ACC112 (cell line): ENCODE data around the gene ANXA11.
"Not testable (repeated sequence)": the region's sequence is repeated elsewhere in the genome, so short reads cannot be mapped to it uniquely, and the experiment has no call there.

Experiments
- H2AFZ ChIP-seq: fragments of 200-600 bp; sonication (generic); one replicate; pipeline ENCODE4 v1.6.0; 2017; ENCODE audit warnings: antibody characterized with exemption, low read length; ENCODE audit not compliant: unreplicated experiment
- H3K27ac ChIP-seq: fragments of 200-600 bp; sonication (generic); 2 replicates; pipeline ENCODE4 v1.5.1; 2014; ENCODE audit warnings: low read depth, mild to moderate bottlenecking, antibody characterized with exemption, low read length, moderate library complexity
- H3K27me3 ChIP-seq: fragments of 200-600 bp; sonication (generic); 2 replicates; pipeline ENCODE4 v1.6.1; 2014; ENCODE audit warnings: mild to moderate bottlenecking, antibody characterized with exemption, low read length, moderate library complexity, mixed read lengths; ENCODE audit not compliant: insufficient read depth
- H3K36me3 ChIP-seq: fragments of 200-600 bp; sonication (generic); 2 replicates; pipeline ENCODE4 v1.6.1; 2016; ENCODE audit warnings: mild to moderate bottlenecking, antibody characterized with exemption, low read length, moderate library complexity, mixed read lengths; ENCODE audit not compliant: insufficient read depth
- H3K4me1 ChIP-seq: fragments of 200-600 bp; sonication (generic); one replicate; pipeline ENCODE4 v1.6.1; 2016; ENCODE audit warnings: low read length, mixed read lengths; ENCODE audit not compliant: insufficient read depth, unreplicated experiment, control insufficient read depth
- H3K4me3 ChIP-seq: fragments of 200-600 bp; sonication (generic); 2 replicates; pipeline ENCODE4 v1.5.1; 2014; ENCODE audit warnings: mild to moderate bottlenecking, low read depth, low read length
- H3K79me2 ChIP-seq: fragments of 200-600 bp; sonication (generic); one replicate; pipeline ENCODE4 v1.6.0; 2016; ENCODE audit warnings: low read length; ENCODE audit not compliant: control insufficient read depth, unreplicated experiment, insufficient read depth

Gene ANXA11

DNA sequence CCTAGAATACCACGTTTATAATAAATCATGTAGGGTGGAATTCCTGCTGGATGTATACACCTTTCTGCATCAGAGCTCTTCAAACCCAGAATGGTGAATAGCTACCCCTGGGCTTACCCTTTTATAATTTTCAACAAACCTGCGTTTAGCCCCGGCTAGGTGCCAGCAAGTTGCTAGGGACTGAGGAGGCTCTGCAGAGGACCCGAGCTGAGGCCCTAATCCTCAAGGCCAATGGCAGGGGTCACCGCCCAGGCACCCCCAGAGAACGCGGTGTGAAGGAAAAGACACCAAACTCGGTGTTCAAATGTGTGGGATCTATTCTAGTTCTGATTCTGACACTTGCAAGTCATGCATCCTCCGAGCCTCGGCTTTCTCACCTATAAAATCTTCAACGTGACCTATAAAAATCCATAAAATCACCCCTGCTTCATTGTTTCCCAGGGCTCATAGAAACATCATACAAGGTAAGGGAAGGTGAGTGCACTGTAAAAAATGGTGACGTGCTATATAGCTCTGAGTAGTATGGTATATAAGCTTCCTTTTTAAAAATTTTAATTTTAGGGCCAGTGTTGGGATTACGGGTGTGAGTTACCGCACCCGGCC, 2.5 kb upstream of the ANXA11 start:
- Histone ChIP-seq H3K79me2 (peaks cover 32% of the 10 kb centered on the region), H3K4me1 (peaks cover 40% of the 10 kb centered on the region), H2AFZ (peak overlapping the region; percentile 16), H3K27me3 (no peaks in the 10 kb centered on the region), H3K4me3 (peak overlapping the region; percentile 78), H3K27ac (peak overlapping the region; percentile 74), H3K36me3 (no peaks in the 10 kb centered on the region)

DNA sequence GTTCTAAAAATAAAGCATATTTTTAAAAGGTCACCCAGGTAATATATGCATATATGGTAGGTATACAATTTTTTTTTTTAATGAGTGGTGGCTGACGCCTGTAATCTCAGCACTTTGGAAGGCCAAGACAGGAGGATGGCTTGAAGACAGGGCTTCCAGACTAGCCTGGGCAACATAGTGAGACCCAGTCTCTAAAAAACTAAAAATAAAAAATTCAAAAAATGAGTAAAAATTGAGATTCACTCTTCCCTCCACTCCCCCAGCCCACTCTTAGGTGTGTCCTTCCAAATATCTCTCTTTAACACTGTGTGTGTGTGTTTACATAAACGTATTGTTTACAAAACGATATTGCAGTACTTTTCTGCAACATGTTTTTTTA, 929 bp upstream of the ANXA11 start:
- H3K4me3 ChIP-seq, result peak overlapping the region; percentile 83
- no peaks in the 10 kb centered on the region for H3K36me3 ChIP-seq
- H3K27ac ChIP-seq, result peak overlapping the region; percentile 74
- no peaks in the 10 kb centered on the region for H3K27me3 ChIP-seq
- peak overlapping the region; percentile 55 for H2AFZ ChIP-seq
- H3K79me2 ChIP-seq, result peaks cover 45% of the 10 kb centered on the region
- peaks cover 52% of the 10 kb centered on the region for H3K4me1 ChIP-seq

DNA sequence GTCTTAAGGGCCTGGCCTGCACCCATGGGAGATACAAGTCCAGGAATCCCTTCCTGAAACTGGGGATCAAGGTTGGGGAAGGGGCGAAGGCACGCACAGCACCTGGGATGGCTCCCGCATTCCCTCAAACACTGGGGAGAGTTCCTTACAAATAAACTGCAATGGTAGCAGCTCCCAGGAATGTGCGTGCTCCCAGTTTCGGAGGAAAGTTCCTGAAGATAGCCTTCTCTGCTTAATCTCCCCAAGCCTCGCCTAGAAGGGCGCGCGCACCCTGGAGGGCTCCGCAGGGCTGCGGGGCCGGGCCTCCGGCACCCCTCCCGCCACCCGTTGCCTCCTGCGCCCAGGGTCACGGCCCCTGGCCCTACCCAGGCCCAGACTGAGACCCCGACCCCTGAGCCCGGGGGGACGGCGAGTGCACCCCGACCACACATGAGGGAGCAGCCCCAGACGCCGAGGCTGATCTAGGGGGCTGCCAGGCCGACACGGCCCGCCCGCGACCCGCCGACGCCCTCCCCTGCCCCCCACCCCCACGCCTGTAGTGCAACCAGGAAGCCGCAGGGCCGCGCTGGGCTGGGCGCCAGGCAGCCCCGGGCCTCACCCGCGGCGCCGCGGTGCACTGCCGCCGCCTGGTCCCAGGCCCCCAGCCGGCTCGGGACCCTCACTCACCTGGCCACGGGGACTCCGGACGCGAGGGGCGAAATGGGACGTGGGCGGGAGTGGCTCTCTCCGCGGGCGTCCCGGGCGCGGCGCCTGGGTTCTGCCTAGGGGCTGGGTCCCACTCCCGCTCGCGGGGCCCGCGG, 460 bp downstream of the ANXA11 start:
- H3K79me2 ChIP-seq, result peaks cover 56% of the 10 kb centered on the region
- H3K4me3 ChIP-seq, result peak overlapping the region; percentile 83
- peak overlapping the region; percentile 74 for H3K27ac ChIP-seq
- no peaks in the 10 kb centered on the region for H3K27me3 ChIP-seq
- H2AFZ ChIP-seq, result peak overlapping the region; percentile 3
- H3K4me1 ChIP-seq, result peaks cover 60% of the 10 kb centered on the region
- no peaks in the 10 kb centered on the region for H3K36me3 ChIP-seq

DNA sequence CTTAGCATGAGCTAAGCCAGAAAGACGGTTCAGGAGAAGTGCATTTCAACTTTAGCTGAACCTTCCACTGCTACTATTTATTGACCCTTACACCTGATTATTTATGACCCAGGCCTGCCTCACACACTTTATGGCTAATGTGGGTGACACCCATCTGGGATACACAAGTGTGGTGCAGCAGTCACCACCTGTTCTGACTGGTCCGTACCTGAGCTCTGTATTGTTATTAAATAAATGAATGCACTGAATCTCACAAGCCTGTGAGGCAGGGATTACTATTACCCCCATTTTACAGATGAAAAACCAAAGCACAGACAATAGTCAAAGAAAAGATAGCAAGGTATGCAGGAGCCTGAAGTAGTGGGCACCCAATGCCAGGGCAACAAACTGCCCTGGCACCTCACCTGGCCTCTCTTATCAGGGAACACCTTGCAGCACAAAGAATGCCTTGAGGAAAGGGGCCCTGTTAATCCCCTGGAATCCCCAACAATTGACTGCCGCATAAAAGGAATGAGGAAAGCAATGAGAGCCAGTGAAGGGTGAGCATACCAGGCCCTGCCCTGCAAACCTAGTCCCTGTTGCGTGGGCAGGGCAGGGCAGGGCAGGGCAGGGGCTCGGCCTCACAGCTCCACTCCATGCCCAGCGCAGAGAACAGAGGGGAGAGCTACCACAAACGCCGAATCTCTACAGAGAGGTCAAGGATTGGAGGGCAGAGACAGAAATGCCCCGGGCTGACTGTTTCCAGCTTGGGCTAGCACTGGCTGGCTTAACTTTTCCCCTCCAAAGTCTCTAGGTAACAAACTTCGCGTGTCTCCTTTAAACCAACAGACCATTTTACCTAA, 1.3 kb downstream of the ANXA11 start:
- H3K27me3 ChIP-seq, result no peaks in the 10 kb centered on the region
- no peak overlapping the region for H2AFZ ChIP-seq
- H3K4me3 ChIP-seq, result peak overlapping the region; percentile 83
- H3K36me3 ChIP-seq, result no peaks in the 10 kb centered on the region
- H3K79me2 ChIP-seq, result peaks cover 63% of the 10 kb centered on the region
- peak overlapping the region; percentile 74 for H3K27ac ChIP-seq
- H3K4me1 ChIP-seq, result peaks cover 64% of the 10 kb centered on the region

DNA sequence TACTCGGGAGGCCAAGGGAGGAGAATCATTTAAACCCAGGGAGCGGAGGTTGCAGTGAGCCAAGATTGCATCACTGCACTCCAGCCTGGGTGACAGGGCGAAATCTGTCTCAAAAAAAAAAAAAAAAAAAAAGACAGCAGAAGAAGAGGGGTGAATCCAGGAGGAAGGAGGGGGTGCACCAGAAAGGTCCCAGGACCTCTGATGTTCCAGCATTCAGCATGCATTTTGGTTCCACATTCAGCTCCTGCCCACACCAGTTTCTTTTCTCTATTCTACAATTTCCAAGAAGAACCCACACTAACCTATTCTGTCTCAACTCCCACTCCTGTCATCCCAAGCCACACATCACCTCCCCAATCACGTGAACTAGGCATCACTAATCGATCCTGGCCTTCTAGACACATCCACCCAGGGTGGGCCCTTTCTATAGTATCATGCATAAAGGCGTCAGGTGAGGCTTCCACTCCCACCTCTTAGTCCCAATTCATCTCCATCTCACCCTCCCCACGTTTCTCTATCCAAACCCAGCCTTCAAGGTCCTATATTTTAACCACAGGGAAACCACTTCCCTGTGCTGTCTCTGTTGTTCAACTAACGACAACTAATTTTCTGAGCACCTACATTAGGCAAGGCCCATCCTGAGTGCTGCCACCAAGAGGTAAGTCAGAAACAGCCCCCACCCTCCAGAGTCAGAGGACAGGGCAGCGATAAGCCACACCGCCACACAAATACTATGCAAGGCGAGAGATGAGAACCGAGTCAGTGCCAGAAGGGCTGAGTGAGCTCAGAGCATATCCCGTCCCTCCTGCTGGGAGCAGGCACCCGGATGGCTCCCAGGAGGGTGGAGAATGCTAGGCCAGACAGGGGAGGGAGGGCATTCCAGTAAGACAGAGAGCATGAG, 2.2 kb downstream of the ANXA11 start:
- no peaks in the 10 kb centered on the region for H3K27me3 ChIP-seq
- H2AFZ ChIP-seq, result no peak overlapping the region
- peaks cover 66% of the 10 kb centered on the region for H3K4me1 ChIP-seq
- H3K27ac ChIP-seq, result peak overlapping the region; percentile 98
- no peaks in the 10 kb centered on the region for H3K36me3 ChIP-seq
- peak overlapping the region; percentile 83 for H3K4me3 ChIP-seq
- peaks cover 70% of the 10 kb centered on the region for H3K79me2 ChIP-seq

DNA sequence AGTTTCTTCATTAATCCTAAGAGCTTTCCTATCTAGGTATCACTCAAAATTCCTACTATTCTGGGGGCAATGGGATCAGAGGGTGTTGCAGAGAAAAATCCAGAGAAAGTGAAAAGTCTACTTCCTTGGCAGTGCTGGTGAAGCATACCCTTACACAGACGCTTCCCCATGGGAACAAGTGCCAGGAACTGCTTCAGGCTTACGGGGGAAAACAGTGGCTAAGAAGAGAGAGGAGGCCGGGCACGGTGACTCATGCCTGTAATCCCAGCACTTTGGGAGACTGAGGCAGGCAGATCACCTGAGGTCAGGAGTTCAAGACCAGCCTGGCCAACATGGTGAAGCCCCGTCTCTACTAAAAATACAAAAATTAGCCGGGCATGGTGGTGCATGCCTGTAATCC, 2.8 kb downstream of the ANXA11 start:
- H2AFZ ChIP-seq, H3K4me3 ChIP-seq, H3K27me3 ChIP-seq, H3K36me3 ChIP-seq: not testable (repeated sequence)
- peak overlapping the region; percentile 98; the same call in 1 of the 2 replicates for H3K27ac ChIP-seq
- H3K4me1 ChIP-seq, result peaks cover 61% of the 10 kb centered on the region
- peaks cover 76% of the 10 kb centered on the region for H3K79me2 ChIP-seq

DNA sequence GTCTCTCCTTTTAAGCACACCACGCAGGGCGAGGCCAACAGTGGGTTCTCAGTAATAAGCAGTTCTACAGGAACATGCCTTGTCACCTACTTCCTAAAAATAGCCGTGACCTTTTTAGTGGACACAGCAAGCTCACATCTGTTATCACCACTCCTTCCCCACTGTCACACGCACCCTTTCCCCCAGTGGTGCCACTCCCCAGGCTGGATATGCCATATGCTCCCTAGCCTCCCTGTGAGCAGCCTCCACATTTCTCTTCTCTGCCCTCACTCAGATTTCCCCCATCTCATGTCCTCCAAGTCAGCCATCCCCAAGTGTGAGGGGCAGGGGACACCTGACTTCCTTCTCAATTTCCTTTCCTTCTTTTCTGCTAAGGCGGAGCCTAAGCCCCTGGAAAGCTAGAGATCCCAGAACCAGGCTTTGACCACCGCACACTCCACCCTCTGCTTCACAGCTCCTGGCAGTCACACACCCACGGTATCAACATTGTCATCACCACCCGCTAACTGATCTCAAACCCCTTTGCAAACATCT, 3.7 kb downstream of the ANXA11 start:
- Histone ChIP-seq H3K27ac (peak overlapping the region; percentile 98; the same call in 1 of the 2 replicates), H2AFZ (no peak overlapping the region), H3K4me3 (no peak overlapping the region), H3K4me1 (peaks cover 61% of the 10 kb centered on the region), H3K27me3 (no peaks in the 10 kb centered on the region), H3K36me3 (no peaks in the 10 kb centered on the region), H3K79me2 (peaks cover 84% of the 10 kb centered on the region)

DNA sequence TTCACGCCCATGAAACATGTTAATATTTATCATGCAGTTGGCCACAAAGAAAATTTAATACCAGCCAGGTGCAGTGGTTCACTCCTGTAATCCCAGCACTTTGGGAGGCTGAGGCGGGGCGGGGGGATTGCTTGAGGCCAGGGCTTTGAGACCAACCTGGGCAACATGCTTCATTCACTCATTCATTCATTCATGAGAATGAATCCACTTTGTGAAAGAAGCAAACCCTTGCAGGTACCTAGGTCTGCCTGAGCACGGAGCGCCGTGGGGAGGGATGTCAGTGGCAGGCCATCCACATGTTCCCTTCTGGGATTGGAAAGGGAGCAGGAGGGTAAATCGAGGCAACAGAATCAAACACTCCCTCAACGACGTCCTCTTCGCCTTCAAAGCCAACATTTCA, 4.7 kb downstream of the ANXA11 start:
- no peak overlapping the region for H3K4me3 ChIP-seq
- H3K79me2 ChIP-seq, result peaks cover 88% of the 10 kb centered on the region
- H3K36me3 ChIP-seq, result no peaks in the 10 kb centered on the region
- no peak overlapping the region for H2AFZ ChIP-seq
- H3K4me1 ChIP-seq, result peaks cover 60% of the 10 kb centered on the region
- H3K27me3 ChIP-seq, result no peaks in the 10 kb centered on the region
- H3K27ac ChIP-seq, result peak overlapping the region; percentile 98

DNA sequence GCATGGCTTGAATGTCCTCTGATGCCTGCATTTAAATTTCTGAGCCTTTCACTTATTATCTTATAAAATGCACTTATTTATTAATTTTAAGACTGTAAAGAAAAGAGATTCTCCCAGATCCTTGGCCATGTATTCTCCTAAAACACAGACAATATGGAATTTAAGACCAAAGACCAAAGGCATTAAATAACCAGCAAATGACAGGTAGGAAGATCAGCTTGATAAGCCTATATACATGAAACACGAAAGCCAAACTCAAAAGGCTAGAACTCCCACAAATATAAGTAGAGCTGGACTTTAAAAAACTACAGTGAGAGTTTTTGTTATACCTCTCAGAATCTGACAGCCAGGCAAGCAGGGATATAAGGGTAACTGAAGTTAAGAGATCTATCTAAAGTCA, 5.1 kb downstream of the ANXA11 start:
- peak overlapping the region; percentile 31; the same call in 1 of the 2 replicates for H3K4me3 ChIP-seq
- H3K36me3 ChIP-seq, result no peaks in the 10 kb centered on the region
- H2AFZ ChIP-seq, result no peak overlapping the region
- no peaks in the 10 kb centered on the region for H3K27me3 ChIP-seq
- peak overlapping the region; percentile 98 for H3K27ac ChIP-seq
- H3K4me1 ChIP-seq, result peaks cover 60% of the 10 kb centered on the region
- peaks cover 89% of the 10 kb centered on the region for H3K79me2 ChIP-seq
